BE2C (cell line): ENCODE data around the gene LRRTM2.

Source experiments
- DNase-seq: peaks from one replicate; pipeline ENCODE4 v3.0.0-alpha.2; 2020
- H3K27me3 ChIP-seq: fragments of 250-450 bp; sonication (Bioruptor Pico); 2 replicates; pipeline ENCODE4 v1.5.1; 2020; ENCODE audit warnings: mild to moderate bottlenecking
- H3K36me3 ChIP-seq: fragments of 250-450 bp; sonication (Bioruptor Pico); 2 replicates; pipeline ENCODE4 v1.5.1; 2020; ENCODE audit warnings: mild to moderate bottlenecking
- H3K4me1 ChIP-seq: fragments of 250-450 bp; sonication (Bioruptor Pico); 2 replicates; pipeline ENCODE4 v1.5.1; 2020
- H3K4me3 ChIP-seq: 2 replicates; pipeline ENCODE4 v1.5.1; 2011; ENCODE audit warnings: low read depth, low read length
- H3K9me3 ChIP-seq: fragments of 250-450 bp; sonication (Bioruptor Pico); 2 replicates; pipeline ENCODE4 v1.5.1; 2020
- TF ChIP-seq, protein P1 (sequence below): IDR thresholded peaks from 2 replicates; pipeline ENCODE4 v1.5.1; 2012; ENCODE audit warnings: mild to moderate bottlenecking, low read depth, low read length

The LRRTM2 gene

GRCh38 chr5:138890644-138891043 lies 15.5 kb upstream of the LRRTM2 start:
- TF ChIP-seq, protein P1, sequence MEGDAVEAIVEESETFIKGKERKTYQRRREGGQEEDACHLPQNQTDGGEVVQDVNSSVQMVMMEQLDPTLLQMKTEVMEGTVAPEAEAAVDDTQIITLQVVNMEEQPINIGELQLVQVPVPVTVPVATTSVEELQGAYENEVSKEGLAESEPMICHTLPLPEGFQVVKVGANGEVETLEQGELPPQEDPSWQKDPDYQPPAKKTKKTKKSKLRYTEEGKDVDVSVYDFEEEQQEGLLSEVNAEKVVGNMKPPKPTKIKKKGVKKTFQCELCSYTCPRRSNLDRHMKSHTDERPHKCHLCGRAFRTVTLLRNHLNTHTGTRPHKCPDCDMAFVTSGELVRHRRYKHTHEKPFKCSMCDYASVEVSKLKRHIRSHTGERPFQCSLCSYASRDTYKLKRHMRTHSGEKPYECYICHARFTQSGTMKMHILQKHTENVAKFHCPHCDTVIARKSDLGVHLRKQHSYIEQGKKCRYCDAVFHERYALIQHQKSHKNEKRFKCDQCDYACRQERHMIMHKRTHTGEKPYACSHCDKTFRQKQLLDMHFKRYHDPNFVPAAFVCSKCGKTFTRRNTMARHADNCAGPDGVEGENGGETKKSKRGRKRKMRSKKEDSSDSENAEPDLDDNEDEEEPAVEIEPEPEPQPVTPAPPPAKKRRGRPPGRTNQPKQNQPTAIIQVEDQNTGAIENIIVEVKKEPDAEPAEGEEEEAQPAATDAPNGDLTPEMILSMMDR: no peak
- Histone ChIP-seq H3K4me3 (no peak overlapping the region), H3K4me1 (no peaks in the 10 kb centered on the region), H3K9me3 (no peaks in the 10 kb centered on the region; the same call in 1 of the 2 replicates), H3K36me3 (peaks cover 9% of the 10 kb centered on the region; the same call in 1 of the 2 replicates), H3K27me3 (no peaks in the 10 kb centered on the region)
- DNase-seq: no peak

GRCh38 chr5:138889994-138890393 lies 14.9 kb upstream of the LRRTM2 start:
- DNase-seq: no peak
- no peaks in the 10 kb centered on the region for H3K27me3 ChIP-seq
- no peaks in the 10 kb centered on the region for H3K4me1 ChIP-seq
- H3K9me3 ChIP-seq: no peaks in the 10 kb centered on the region; the same call in 1 of the 2 replicates
- H3K36me3 ChIP-seq: peaks cover 9% of the 10 kb centered on the region; the same call in 1 of the 2 replicates
- no peak overlapping the region for H3K4me3 ChIP-seq
- TF ChIP-seq, protein P1: no peak

DNA sequence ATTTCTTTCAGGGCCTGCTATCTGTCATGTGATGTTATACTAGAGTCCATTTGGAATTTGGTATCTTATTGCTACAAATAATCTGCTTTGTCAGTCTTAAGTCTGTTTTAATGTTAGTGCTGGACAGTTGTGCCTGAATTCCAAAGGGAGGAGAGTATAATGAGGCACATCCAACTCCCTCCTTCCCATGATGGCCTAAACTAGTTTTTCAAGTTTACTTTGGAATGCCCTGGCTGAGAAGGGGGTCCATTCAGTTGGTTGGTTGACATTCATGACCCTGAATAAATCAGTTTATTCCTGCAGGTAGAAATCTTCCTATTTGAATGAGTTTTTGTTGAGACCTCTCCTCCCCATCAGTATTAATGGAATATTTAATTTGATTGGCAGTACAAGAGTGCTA lies 9.4 kb upstream of the LRRTM2 start:
- peaks cover 6% of the 10 kb centered on the region; the same call in 1 of the 2 replicates for H3K36me3 ChIP-seq
- H3K9me3 ChIP-seq: no peaks in the 10 kb centered on the region
- H3K4me1 ChIP-seq: no peaks in the 10 kb centered on the region
- DNase-seq: no peak
- no peak overlapping the region for H3K4me3 ChIP-seq
- TF ChIP-seq, protein P1: no peak
- H3K27me3 ChIP-seq: no peaks in the 10 kb centered on the region

DNA sequence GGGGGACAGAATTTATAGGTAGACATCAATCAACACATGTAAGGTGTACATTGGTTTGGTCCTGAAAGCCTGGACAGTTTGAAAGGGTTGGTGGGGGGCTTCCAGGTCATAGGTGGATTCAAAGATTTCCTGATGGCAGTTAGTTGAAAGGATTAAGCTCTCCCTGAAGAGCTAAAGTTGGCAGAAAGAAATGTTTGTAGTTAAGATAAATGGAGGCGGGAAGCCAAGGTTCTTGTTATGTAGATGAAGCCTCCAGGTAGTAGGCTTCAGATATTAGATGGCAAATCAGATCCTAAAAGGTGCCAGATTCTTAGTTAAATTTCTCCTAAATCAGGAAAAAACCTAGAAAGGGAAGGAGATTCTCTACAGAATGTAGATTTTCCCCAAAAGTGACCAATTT lies 9.0 kb upstream of the LRRTM2 start:
- Histone ChIP-seq H3K9me3 (no peaks in the 10 kb centered on the region), H3K4me3 (no peak overlapping the region), H3K36me3 (peaks cover 3% of the 10 kb centered on the region; the same call in 1 of the 2 replicates), H3K4me1 (no peaks in the 10 kb centered on the region), H3K27me3 (no peaks in the 10 kb centered on the region)
- DNase-seq: no peak
- TF ChIP-seq, protein P1: no peak

DNA sequence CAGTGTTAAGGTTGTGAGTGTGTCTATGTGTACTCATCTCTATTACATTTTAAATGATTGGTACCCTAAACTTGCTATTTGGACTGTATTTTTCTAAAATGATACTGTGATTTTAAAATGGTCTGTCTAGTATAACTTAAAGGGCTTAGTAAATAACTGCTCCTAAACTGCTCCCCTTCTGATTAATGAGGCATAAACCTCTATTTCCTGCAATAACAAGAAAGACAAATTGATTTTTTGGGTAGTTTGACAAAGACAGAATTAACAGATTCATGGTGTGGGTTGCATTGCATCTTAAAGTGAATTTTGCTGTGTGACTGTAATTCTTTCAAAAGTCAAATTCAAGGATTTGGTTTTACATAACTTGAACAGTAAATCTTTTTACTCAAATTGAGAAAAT lies 8.1 kb upstream of the LRRTM2 start:
- DNase-seq: no peak
- TF ChIP-seq, protein P1: no peak
- Histone ChIP-seq H3K4me3 (no peak overlapping the region), H3K9me3 (no peaks in the 10 kb centered on the region), H3K27me3 (no peaks in the 10 kb centered on the region), H3K4me1 (no peaks in the 10 kb centered on the region), H3K36me3 (no peaks in the 10 kb centered on the region)

GRCh38 chr5:138878437-138879235 lies 3.5 kb upstream of the LRRTM2 start:
- TF ChIP-seq, protein P1: no peak
- no peak overlapping the region for H3K4me3 ChIP-seq
- H3K4me1 ChIP-seq: peaks cover 5% of the 10 kb centered on the region
- no peaks in the 10 kb centered on the region for H3K36me3 ChIP-seq
- no peaks in the 10 kb centered on the region for H3K9me3 ChIP-seq
- no peaks in the 10 kb centered on the region for H3K27me3 ChIP-seq
- no peak for DNase-seq
